Natural killer cell treated with Interleukin-12 subunit alpha and Interleukin-12 subunit beta and Interleukin-15 and Interleukin-18, amount 100 ng/mL, for 72 hours (primary cell): ENCODE measurements around the gene DIP2C. TPM values are rescaled to one million over a fixed set of nuclear protein-coding genes. Genes with fewer than 3 reads are reported as not detected.
"Not testable (repeated sequence)": the region's sequence is repeated elsewhere in the genome, so short reads cannot be mapped to it uniquely, and the experiment has no call there.

Experiments
- ATAC-seq, 2 donors: fragments of 150-1000 bp; cut with Tn5 transposase in 1 of 2; sonication (Bioruptor Pico), chemical (Tn5 transposase) in 1 of 2; 2 replicates each; pipeline ENCODE4 v1.10.0; 2021
- DNase-seq: peaks from one replicate; pipeline ENCODE4 v3.0.0; 2022; ENCODE audit warnings: low spot score
- H3K27ac Mint-ChIP-seq, 2 donors: 1 replicate in 1 of 2; 2 replicates in 1 of 2; pipeline ENCODE4 v1.8.0; 2022; ENCODE audit warnings: mixed read lengths in 2 of 2, mild to moderate bottlenecking in 1 of 2, moderate library complexity in 1 of 2
- H3K27me3 Mint-ChIP-seq, 2 donors: 1 replicate in 1 of 2; 2 replicates in 1 of 2; pipeline ENCODE4 v1.8.0; 2022; ENCODE audit warnings: mixed read lengths in 2 of 2
- H3K36me3 Mint-ChIP-seq: one replicate; pipeline ENCODE4 v1.8.0; 2022; ENCODE audit warnings: mixed read lengths
- H3K4me1 Mint-ChIP-seq, 2 donors: 1 replicate in 1 of 2; 2 replicates in 1 of 2; pipeline ENCODE4 v1.8.0; 2022; ENCODE audit warnings: low read depth in 2 of 2, mixed read lengths in 2 of 2, mild to moderate bottlenecking in 1 of 2
- H3K4me3 Mint-ChIP-seq: one replicate; pipeline ENCODE4 v1.8.0; 2022; ENCODE audit warnings: mixed read lengths
- H3K9me3 Mint-ChIP-seq: 2 replicates; pipeline ENCODE4 v1.8.0; 2022; ENCODE audit warnings: mixed read lengths
- total RNA-seq, 2 donors: library from RNA; stranded (reverse); gene quantifications; one replicate each; pipeline ENCODE4 v1.2.3, GENCODE V29; 2022

Gene DIP2C
- total RNA-seq, 2 donors from 2014 or later: 0.57 to 0.98 TPM

DNA sequence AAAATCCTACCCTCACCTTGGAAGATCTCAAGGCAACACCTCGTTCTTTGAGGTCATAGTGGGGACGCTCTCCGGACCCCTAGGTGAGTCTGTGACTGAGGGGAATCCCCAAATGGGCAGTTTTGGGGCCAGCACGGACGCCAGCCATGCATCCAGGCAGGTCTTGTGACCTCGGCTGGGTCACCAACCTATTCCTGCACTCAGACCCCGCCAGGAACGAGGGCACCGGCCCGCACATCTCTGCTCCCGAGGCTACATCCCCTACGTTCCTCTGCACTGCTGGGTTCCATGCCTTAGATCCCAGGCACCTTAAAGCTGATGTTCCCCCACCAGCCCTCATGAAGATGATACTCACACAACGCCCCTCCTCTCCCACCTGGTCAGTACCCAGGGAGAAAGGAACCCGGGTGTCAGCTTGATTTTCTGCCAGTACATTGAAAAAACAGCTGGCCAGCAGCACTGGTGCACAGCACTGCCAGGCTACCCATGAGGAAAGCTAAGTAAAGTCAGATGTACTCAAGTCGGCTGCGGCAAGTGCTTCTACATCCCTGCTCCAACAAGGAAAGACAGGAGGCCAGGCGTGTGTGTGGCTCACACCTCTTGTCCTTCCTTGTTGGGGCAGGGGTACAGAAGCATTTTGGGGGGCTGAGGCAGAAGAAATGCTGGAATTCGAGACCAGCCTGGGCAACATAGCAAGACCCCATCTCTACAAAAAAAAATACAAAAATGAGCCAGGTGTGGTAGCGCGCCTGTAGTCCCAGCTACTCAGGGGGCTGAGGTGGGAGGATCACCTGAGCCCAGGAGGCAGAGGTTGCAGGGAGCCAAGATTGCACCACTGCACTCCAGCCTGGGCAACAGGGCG is 48.1 kb downstream of the DIP2C start:
- no peak overlapping the region for H3K4me3 Mint-ChIP-seq
- no peak overlapping the region for H3K27ac Mint-ChIP-seq
- DNase-seq: no peak
- peaks cover 4 to 15% of the 10 kb centered on the region in 2 donors for H3K27me3 Mint-ChIP-seq
- H3K36me3 Mint-ChIP-seq: no peaks in the 10 kb centered on the region
- no peaks in the 10 kb centered on the region for H3K4me1 Mint-ChIP-seq
- ATAC-seq: no peak
- H3K9me3 Mint-ChIP-seq: no peaks in the 10 kb centered on the region

DNA sequence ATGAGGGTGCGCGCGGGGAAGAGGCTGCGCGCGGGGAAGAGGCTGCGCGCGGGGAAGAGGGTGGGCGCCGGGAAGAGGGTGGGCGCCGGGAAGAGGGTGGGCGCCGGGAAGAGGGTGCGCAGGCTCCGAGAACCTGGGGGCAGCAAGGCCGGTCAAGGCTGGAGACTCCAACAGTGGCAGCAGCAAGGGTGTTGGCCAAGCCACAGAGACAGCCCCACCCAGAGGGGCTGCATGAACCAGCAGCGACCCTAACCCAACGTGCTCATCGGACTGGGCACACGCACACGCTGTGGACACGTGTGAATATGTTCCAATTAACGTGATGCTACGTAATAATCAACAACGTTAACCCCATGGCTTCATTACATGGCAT is 48.8 kb downstream of the DIP2C start:
- H3K4me3 Mint-ChIP-seq: no peak overlapping the region
- H3K4me1 Mint-ChIP-seq: no peaks in the 10 kb centered on the region
- DNase-seq (no peak), ATAC-seq (no peak)
- no peak overlapping the region for H3K27ac Mint-ChIP-seq
- peaks cover 8 to 17% of the 10 kb centered on the region in 2 donors for H3K27me3 Mint-ChIP-seq
- H3K9me3 Mint-ChIP-seq: no peaks in the 10 kb centered on the region
- no peaks in the 10 kb centered on the region for H3K36me3 Mint-ChIP-seq

DNA sequence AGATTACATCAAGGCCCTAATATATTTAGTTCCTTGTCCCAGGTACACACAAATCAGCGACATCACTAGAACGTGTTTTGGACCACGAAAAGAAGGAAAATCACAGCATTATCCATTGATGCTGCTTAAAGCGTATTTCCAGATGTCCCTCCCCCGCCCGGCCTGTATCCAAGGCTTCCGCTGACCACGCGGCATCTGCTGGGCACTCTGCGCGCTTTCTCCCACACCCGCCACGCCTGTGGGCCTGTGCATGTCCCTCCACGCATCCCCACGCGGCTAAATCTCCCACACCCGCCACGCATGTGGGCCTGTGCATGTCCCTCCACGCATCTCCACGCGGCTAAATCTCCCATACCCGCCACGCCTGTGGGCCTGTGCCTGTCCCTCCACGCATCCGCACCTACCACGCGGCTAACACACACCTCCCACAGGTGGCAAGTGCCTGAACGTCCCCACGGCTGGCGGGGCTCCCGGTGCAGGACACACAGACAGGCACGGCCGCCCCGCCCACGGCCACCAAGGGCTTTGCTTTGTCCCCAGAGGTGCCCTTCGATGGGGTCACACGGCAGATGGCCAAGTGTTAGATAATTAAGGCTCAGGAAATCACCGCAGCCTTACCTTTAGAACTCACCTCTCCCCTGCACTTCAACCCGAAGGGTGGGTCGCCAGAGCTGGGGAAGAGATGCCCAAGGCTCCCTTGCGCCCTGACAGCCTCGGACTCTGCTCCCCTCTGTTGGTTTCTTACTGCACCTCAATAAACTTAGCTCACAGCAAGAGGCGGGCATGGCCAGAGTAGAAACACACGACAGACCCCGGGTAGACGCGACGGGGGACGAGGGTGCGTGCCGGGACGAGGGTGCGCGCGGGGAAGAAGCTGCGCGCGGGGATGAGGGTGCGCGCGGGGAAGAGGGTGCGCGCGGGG is 49.5 kb downstream of the DIP2C start:
- no peak overlapping the region for H3K27ac Mint-ChIP-seq
- no peaks in the 10 kb centered on the region for H3K4me1 Mint-ChIP-seq
- peaks cover 9 to 17% of the 10 kb centered on the region in 2 donors for H3K27me3 Mint-ChIP-seq
- ATAC-seq (no peak), DNase-seq (no peak)
- no peak overlapping the region for H3K4me3 Mint-ChIP-seq
- no peaks in the 10 kb centered on the region for H3K9me3 Mint-ChIP-seq
- H3K36me3 Mint-ChIP-seq: no peaks in the 10 kb centered on the region

DNA sequence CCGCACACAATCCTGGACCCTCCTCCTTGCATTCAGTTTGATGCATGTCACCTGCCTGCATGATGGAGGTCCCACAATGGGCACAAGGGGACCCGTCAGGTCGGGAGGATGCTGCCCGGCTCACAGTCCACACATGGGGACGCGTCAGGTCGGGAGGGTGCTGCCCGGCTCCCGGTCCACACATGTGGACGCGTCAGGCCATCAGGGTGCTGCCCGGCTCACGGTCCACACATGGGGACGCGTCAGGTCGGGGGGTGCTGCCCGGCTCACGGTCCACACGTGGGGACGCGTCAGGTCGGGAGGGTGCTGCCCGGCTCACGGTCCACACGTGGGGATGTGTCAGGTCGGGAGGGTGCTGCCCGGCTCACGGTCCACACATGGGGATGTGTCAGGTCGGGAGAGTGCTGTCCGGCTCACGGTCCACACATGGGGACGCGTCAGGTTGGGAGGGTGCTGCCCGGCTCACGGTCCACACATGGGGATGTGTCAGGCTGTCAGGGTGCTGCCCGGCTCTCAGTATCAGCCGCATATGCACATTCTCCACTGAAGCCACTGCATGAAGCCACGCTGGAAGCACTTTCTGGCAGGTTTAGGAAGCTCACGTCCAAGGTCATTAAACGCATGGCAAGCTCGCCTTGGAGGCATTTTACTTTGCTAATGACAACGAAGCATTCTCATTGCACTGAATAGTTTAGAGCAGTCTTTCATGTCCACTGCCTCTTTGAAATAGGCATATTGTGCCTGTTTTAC is 50.3 kb downstream of the DIP2C start:
- H3K9me3 Mint-ChIP-seq: no peaks in the 10 kb centered on the region
- DNase-seq (no peak), ATAC-seq (no peak)
- H3K27ac Mint-ChIP-seq: no peak overlapping the region
- H3K36me3 Mint-ChIP-seq: no peaks in the 10 kb centered on the region
- no peak overlapping the region for H3K4me3 Mint-ChIP-seq
- H3K27me3 Mint-ChIP-seq: peaks cover 16 to 17% of the 10 kb centered on the region in 2 donors
- H3K4me1 Mint-ChIP-seq: no peaks in the 10 kb centered on the region

DNA sequence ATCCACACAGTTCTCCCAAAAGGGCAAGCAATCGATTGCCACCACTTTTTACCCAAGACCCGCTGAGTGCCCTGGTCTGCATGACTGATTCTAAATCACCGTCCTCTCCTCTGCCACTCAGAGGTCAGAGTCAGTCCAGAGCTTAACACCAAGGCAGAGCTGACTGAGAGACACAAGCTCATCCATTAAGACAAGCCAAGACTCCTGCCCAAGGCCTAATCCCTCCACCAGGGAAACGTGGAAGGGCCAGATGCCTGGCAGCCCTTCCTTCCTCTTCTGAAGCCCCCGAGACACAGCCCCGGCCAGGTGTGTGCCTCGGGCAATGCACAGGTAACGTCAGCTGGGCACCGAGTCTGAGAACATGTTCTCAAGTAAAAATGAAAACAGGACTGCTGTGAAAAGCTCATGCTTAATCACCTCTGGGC is 51.7 kb downstream of the DIP2C start:
- Mint-ChIP-seq H3K36me3 (no peaks in the 10 kb centered on the region), H3K9me3 (no peaks in the 10 kb centered on the region), H3K27me3 (peaks cover 16 to 17% of the 10 kb centered on the region in 2 donors), H3K4me1 (no peaks in the 10 kb centered on the region), H3K27ac (no peak overlapping the region), H3K4me3 (no peak overlapping the region)
- no peak for ATAC-seq
- DNase-seq: no peak

DNA sequence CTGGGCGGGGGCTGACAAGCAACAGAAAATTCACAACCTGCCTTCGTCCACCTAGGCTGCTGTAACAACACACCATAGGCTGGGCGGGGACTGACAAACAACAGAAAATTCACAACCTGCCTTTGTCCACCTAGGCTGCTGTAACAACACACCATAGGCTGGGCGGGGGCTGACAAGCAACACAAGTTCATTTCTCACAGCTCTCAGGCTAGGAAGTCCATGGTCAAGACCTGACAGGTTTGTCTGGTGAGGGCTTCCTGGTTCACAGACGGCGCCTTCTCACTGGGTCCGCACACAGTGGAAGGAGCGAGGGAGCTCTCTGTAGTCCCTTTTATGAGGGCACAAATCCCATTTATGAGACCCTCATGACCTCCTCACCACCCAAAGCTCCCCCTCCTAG is 52.2 kb downstream of the DIP2C start:
- H3K36me3 Mint-ChIP-seq: no peaks in the 10 kb centered on the region
- ATAC-seq (peak in 1 of 2 donors; percentile 16), DNase-seq (no peak)
- H3K4me3 Mint-ChIP-seq: no peak overlapping the region
- H3K27me3 Mint-ChIP-seq: peaks cover 16 to 17% of the 10 kb centered on the region in 2 donors
- H3K27ac Mint-ChIP-seq: no peak overlapping the region
- no peaks in the 10 kb centered on the region for H3K9me3 Mint-ChIP-seq
- no peaks in the 10 kb centered on the region for H3K4me1 Mint-ChIP-seq

DNA sequence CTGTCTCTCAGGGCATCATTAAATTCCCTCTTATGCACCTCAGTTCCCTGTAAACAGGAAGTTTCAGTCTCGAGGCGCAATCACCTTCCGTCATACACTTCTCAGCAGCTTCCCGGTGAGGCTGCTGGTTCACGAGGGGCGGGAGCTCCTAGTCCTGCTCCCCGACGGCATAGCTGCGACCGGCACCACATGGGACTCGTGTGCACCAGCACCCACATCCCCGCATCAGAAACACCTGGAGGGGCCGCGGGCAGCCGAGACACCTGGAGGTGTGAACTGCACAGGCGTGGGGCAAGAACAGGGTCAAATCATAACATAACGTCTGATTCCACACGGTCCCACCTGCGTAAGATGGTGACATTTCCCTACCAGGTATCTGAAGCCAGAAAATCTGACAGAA is 52.7 kb downstream of the DIP2C start:
- no peak for ATAC-seq
- Mint-ChIP-seq H3K9me3 (no peaks in the 10 kb centered on the region), H3K4me3 (no peak overlapping the region), H3K27ac (no peak overlapping the region), H3K4me1 (no peaks in the 10 kb centered on the region), H3K36me3 (no peaks in the 10 kb centered on the region), H3K27me3 (peaks cover 16 to 17% of the 10 kb centered on the region in 2 donors)
- no peak for DNase-seq

DNA sequence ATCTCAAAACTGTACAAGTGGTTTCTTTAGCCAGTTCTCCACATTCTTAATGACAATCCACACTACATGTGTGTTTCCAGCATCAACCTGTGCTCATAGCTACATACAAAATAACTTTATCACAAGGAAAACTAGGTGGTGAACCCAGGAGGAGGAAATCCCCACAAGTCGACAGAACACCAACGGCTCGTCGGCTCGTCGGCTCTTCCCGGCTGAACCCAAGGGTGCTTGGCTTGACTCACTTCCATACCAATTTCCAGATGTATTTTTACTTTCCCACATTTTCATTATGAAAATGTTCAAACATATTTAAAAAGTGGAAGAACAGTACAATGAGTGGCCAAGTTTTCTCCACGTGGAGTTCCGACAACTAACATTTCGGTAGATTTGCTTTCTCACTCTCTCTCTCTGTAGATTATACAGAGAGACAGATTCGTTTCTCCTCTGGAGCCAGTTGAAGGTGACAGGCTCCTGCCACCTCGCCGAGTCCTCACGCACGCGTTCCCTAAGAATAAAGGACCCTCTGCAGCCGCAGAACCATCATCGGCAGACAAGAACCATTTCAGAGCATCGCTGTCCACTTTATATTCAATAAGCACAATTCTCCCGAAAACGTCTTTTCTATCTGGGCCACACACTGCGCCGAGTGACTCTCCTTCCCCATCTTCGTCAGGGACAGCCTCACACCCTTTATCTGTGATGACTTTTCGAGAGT is 53.3 kb downstream of the DIP2C start:
- ATAC-seq (no peak), DNase-seq (no peak)
- Mint-ChIP-seq H3K27ac (no peak overlapping the region), H3K27me3 (peaks cover 16 to 17% of the 10 kb centered on the region in 2 donors), H3K9me3 (no peaks in the 10 kb centered on the region), H3K4me3 (no peak overlapping the region), H3K36me3 (no peaks in the 10 kb centered on the region), H3K4me1 (no peaks in the 10 kb centered on the region)

DNA sequence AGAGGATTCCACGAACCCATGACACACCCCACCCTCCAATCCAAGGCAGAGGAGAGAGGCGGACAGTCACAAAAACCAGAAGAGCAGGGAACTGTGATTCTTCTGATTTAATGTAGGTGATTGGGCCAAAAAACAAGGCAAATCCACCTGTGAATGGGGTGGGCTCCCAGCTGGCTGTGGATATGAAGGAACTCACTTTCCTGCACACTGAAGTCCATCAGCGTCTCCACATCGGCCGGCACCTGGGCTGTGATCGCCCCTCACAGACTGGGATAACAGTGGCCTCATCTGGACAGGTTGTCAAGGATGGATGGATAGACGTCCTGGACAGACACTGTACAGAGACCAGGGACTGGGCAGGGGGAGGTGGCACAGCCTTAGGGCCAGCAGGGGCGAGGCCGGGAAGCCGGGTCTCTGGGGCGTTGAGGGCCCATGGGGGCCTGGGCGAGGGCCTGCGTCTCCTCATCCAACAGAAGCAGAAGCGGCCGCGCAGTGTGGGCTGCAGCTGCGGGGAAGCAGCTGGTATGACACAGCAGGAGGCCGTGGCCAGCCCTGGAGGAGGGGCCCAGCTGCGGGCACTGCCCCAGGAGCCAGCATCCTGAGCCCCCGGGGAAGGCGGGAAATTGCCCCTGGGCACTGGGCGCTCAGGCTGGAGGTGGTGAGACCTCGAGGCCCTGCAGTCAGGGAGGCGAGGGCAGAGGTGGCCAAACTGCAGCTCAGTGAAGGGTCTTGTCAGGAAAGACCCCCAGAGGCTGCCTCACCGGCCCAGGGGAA is 54.2 kb downstream of the DIP2C start:
- DNase-seq (no peak), ATAC-seq (no peak)
- Mint-ChIP-seq H3K36me3 (no peaks in the 10 kb centered on the region), H3K4me3 (no peak overlapping the region), H3K4me1 (no peaks in the 10 kb centered on the region), H3K9me3 (no peaks in the 10 kb centered on the region), H3K27ac (no peak overlapping the region), H3K27me3 (peaks cover 16 to 17% of the 10 kb centered on the region in 2 donors)

DNA sequence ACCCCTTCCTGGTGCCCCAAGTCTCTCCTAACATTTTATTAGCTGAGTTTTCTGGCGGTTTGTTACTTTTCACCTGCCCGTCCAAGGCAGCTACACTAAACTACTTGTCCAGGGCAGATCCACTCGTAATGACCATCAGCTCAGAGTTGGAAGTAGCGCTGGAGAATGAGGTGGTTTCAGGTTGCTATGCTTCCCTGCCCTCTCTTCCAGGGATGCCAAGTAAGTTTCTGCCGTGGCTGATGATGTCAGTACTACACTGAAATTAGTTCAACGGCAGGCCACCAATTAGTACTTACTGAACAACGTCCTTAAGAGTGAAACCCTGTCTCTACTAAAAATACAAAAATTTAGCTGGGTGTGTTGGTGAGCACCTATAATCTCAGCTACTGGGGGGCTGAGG is 55.2 kb downstream of the DIP2C start:
- Mint-ChIP-seq H3K9me3 (no peaks in the 10 kb centered on the region), H3K4me3 (no peak overlapping the region), H3K4me1 (peaks cover 3 to 7% of the 10 kb centered on the region in 2 donors), H3K27me3 (peaks cover 16 to 17% of the 10 kb centered on the region in 2 donors), H3K36me3 (no peaks in the 10 kb centered on the region), H3K27ac (no peak overlapping the region)
- DNase-seq (no peak), ATAC-seq (no peak)

DNA sequence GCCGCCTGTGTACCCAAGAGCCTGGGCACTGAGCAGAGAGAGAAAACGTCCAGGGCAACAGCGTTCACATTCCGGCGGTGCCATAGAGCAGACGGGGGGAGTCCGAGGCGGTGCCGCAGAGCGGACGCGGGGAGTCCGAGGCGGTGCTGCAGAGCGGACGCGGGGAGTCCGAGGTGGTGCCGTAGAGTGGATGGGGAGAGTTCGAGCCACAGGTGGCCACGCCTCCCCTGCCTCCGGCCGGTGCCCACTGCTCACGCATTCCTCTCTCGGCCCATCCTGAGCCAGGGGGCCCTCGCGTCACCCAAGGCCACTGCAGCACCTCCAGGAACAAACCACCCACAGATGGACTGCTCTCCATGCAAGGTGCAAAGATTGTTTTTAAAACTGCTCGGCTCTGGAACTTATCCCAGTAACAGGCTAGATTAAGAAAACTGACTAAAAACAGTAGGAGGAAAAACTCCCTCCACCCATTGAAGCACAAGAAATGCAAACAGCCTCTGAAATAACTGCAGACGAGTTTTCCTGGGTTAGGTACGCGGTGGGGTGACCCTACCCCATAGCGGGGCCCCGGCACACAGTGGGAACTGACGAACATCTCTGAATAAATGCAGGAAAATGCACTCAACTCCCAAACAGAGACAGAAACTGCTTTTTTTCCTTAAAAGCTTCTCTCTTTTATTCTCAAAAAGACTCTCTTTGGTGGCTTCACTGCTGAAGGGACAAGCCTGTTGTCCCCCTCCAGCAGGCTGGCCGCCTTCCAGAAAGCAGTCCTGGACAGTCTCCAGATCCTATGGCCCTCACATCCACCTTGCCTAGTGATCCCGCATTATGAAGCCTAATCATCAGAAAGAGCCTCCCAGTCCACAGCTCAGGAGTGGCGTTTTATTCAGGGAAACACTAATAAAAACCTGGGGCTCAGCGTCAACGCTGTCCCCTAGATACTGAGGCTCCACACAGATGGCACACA is 55.9 kb downstream of the DIP2C start:
- Mint-ChIP-seq H3K36me3 (no peaks in the 10 kb centered on the region), H3K4me3 (no peak overlapping the region), H3K27ac (no peak overlapping the region), H3K9me3 (no peaks in the 10 kb centered on the region), H3K27me3 (peaks cover 16 to 17% of the 10 kb centered on the region in 2 donors), H3K4me1 (peaks cover 3 to 7% of the 10 kb centered on the region in 2 donors)
- ATAC-seq (peak in 1 of 2 donors; percentile 22), DNase-seq (no peak)

DNA sequence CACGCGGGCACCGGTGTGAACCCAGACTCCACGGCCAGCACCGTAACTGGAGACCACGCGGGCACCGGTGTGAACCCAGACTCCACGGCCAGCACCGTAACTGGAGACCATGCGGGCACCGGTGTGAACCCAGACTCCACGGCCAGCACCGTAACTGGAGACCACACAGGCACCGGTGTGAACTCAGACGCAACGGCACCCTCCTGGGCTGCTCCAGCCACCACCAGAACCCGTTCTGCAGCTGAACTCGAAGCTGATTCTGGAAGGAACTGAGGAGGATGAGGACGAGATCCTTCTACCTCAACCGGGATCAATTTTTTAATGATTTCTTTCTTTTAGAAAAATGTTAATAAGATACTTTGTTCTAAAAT is 56.7 kb downstream of the DIP2C start:
- not testable (repeated sequence) for H3K4me1 Mint-ChIP-seq, H3K4me3 Mint-ChIP-seq, DNase-seq, H3K36me3 Mint-ChIP-seq, ATAC-seq, H3K9me3 Mint-ChIP-seq, H3K27ac Mint-ChIP-seq
- peaks cover 15 to 16% of the 10 kb centered on the region in 2 donors for H3K27me3 Mint-ChIP-seq
